ENCODE measurements around the gene LCE2D. TPM values are rescaled to one million over a fixed set of nuclear protein-coding genes. Genes with fewer than 3 reads are reported as not detected.
A peak's percentile ranks its signal among the peaks of the same experiment; 100 is the strongest.

Gene LCE2D
- total RNA-seq (not detected), polyA plus RNA-seq (not detected)
- long read RNA-seq, donor 1: 0 reads
- long read RNA-seq, donor 2: 0 reads

DNA sequence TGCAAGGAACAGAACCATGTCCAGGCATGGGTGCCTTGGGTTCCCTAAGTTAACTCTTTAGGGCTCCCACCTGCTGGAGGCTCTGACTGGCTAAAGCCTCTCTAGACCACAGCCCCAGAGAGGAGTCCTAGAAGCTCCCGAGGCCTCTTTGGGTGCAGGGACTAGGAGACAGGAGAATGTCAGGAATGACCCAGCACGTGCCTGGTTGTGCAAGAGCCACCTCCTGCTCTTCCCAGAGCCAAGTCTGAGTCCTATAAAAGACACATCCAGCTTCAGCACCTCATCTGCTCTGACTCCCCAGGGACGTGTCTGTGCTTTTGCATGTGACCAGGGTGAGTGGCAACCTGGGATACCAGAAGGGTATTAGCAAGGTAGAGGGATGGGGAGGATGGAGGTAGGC is at the start of gene LCE2D:
Gene LCE2D, plus strand, starts transcription at position 283 of the 400 bp plus-strand sequence. CDS start 726 bp downstream, outside the sequence.
- Histone ChIP-seq H3K4me3 (ENCODE audit: low read length in 2 of 2) (no peak within 1 kb of the TSS), H3K4me1 (ENCODE audit: control insufficient read depth in 1 of 2, insufficient read depth in 2 of 2, low read length in 2 of 2) (no peaks in the 10 kb centered on the region), H3K27ac (ENCODE audit: low read depth in 1 of 2, low read length in 2 of 2) (no peak within 1 kb of the TSS), H3K27me3 (ENCODE audit: control insufficient read depth in 1 of 2, insufficient read depth in 2 of 2, low read length in 1 of 2) (peaks cover 0 to 2% of the 10 kb centered on the region in 2 donors), H3K36me3 (ENCODE audit: control insufficient read depth in 1 of 2, insufficient read depth in 2 of 2, low read length in 1 of 2) (no peaks in the 10 kb centered on the region), H3K9me3 (ENCODE audit: control insufficient read depth, low read length) (no peaks in the 10 kb centered on the region)
- no peak for DNase-seq
- no peak for ATAC-seq (ENCODE audit: low FRiP score)
- intact Hi-C loops (cut with DNase I): no loop called here
- 56 to 59% methylated on average over 3 of the region's 3 CpGs for WGBS, 2 donors

GRCh38 chr1:152613511-152613910 is 49.7 kb upstream of the LCE2D start, which contains the start of gene LCE3B:
TSS of gene LCE3B (plus strand) at chr1:152613811. CDS start at chr1:152613811, 0 bp downstream.
- WGBS, 2 donors: 89% methylated on average over 1 of the region's 1 CpG; no CpG with 5 or more reads in 1 of the 2 donors
- no peak within 1 kb of the TSS for H3K27ac ChIP-seq (ENCODE audit: low read depth in 1 of 2, low read length in 2 of 2)
- H3K9me3 ChIP-seq (ENCODE audit: control insufficient read depth, low read length): no peaks in the 10 kb centered on the region
- no peaks in the 10 kb centered on the region for H3K4me1 ChIP-seq (ENCODE audit: control insufficient read depth in 1 of 2, insufficient read depth in 2 of 2, low read length in 2 of 2)
- DNase-seq (no peak), ATAC-seq (ENCODE audit: low FRiP score) (no peak)
- H3K36me3 ChIP-seq (ENCODE audit: control insufficient read depth in 1 of 2, insufficient read depth in 2 of 2, low read length in 1 of 2): no peaks in the 10 kb centered on the region
- no peaks in the 10 kb centered on the region for H3K27me3 ChIP-seq (ENCODE audit: control insufficient read depth in 1 of 2, insufficient read depth in 2 of 2, low read length in 1 of 2)
- intact Hi-C loops (cut with DNase I): no loop called here
- H3K4me3 ChIP-seq (ENCODE audit: low read length in 2 of 2): no peak within 1 kb of the TSS

GRCh38 chr1:152621993-152622392 is 41.2 kb upstream of the LCE2D start:
- Histone ChIP-seq H3K4me1 (ENCODE audit: control insufficient read depth in 1 of 2, insufficient read depth in 2 of 2, low read length in 2 of 2) (no peaks in the 10 kb centered on the region), H3K36me3 (ENCODE audit: control insufficient read depth in 1 of 2, insufficient read depth in 2 of 2, low read length in 1 of 2) (no peaks in the 10 kb centered on the region), H3K27me3 (ENCODE audit: control insufficient read depth in 1 of 2, insufficient read depth in 2 of 2, low read length in 1 of 2) (no peaks in the 10 kb centered on the region), H3K4me3 (ENCODE audit: low read length in 2 of 2) (no peak overlapping the region), H3K27ac (ENCODE audit: low read depth in 1 of 2, low read length in 2 of 2) (no peak overlapping the region), H3K9me3 (ENCODE audit: control insufficient read depth, low read length) (peaks cover 2% of the 10 kb centered on the region)
- WGBS, 2 donors: 43 to 82% methylated on average over 3 of the region's 3 CpGs
- DNase-seq (no peak), ATAC-seq (ENCODE audit: low FRiP score) (peak; percentile 56)
- intact Hi-C loops (cut with DNase I): loop anchor here in 1 of 2 donors (10.0 kb wide), 1 partner anchor 57 kb away; the partner anchor contains the start of gene LCE3E

- Histone ChIP-seq H3K4me3 (ENCODE audit: low read length in 2 of 2) (no peak within 1 kb of the TSS), H3K27me3 (ENCODE audit: control insufficient read depth in 1 of 2, insufficient read depth in 2 of 2, low read length in 1 of 2) (no peaks in the 10 kb centered on the region), H3K27ac (ENCODE audit: low read depth in 1 of 2, low read length in 2 of 2) (no peak within 1 kb of the TSS), H3K4me1 (ENCODE audit: control insufficient read depth in 1 of 2, insufficient read depth in 2 of 2, low read length in 2 of 2) (no peaks in the 10 kb centered on the region), H3K9me3 (ENCODE audit: control insufficient read depth, low read length) (peaks cover 2% of the 10 kb centered on the region), H3K36me3 (ENCODE audit: control insufficient read depth in 1 of 2, insufficient read depth in 2 of 2, low read length in 1 of 2) (no peaks in the 10 kb centered on the region)
- ATAC-seq (ENCODE audit: low FRiP score): no peak
- DNase-seq: no peak
- WGBS, 2 donors: 63 to 68% methylated on average over 10 of the region's 10 CpGs
- intact Hi-C loops (cut with DNase I): loop anchor here in 1 of 2 donors (10.0 kb wide), 1 partner anchor 58 kb away; the partner anchor contains the start of gene LCE3E
Observed at GRCh38 chr1:152622803-152623202, 40.4 kb upstream of the LCE2D start, which contains the start of gene LCE3A. TSS of gene LCE3A (minus strand) at chr1:152623103. CDS start at chr1:152623103, 0 bp downstream.

DNA sequence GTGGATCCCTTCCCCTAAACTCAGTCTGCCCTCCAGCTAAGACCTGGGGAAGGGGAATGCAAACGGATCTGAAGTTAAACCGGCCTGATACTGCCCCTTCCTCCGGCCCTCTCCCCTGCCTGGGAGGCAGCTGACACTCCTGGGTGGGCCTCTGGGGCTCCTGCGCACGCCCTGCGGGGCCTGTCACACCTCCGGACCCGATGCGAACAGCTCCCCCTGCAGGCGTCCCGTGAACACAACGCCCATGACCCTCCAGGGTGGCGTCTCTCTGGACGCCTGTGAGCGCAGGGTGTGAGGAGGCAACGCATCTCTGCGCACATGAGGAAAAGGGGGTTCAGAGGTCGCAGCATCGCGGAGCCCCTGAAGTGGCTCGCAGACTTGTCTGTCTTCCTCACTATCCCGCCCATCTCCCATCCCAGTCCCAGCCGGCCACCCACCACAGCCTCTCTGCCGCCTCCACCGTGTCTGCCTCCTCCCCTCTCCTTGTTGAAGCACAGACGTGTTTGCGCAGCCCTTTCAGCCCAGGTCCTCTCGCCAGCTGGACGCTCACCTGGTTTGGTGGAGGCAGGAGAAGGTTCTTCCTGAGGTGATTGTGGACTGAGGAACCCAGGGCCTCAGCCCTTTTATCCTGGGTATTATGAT is 39.9 kb upstream of the LCE2D start:
- 16 to 17% methylated on average over 27 to 29 of the region's 29 CpGs for WGBS, 2 donors
- H3K36me3 ChIP-seq (ENCODE audit: control insufficient read depth in 1 of 2, insufficient read depth in 2 of 2, low read length in 1 of 2): no peaks in the 10 kb centered on the region
- H3K4me3 ChIP-seq (ENCODE audit: low read length in 2 of 2): no peak overlapping the region
- peaks cover 2% of the 10 kb centered on the region for H3K9me3 ChIP-seq (ENCODE audit: control insufficient read depth, low read length)
- no peaks in the 10 kb centered on the region for H3K4me1 ChIP-seq (ENCODE audit: control insufficient read depth in 1 of 2, insufficient read depth in 2 of 2, low read length in 2 of 2)
- no peaks in the 10 kb centered on the region for H3K27me3 ChIP-seq (ENCODE audit: control insufficient read depth in 1 of 2, insufficient read depth in 2 of 2, low read length in 1 of 2)
- DNase-seq: no peak
- intact Hi-C loops (cut with DNase I): loop anchor here in 1 of 2 donors (10.0 kb wide), 1 partner anchor 59 kb away; the partner anchor contains the start of gene LCE3E
- ATAC-seq (ENCODE audit: low FRiP score): no peak
- no peak overlapping the region for H3K27ac ChIP-seq (ENCODE audit: low read depth in 1 of 2, low read length in 2 of 2)

GRCh38 chr1:152626744-152627143 is 36.4 kb upstream of the LCE2D start:
- intact Hi-C loops (cut with DNase I): loop anchor here in 1 of 2 donors (10.0 kb wide), 1 partner anchor 62 kb away; the partner anchor contains the start of gene LCE3E
- Histone ChIP-seq H3K27me3 (ENCODE audit: control insufficient read depth in 1 of 2, insufficient read depth in 2 of 2, low read length in 1 of 2) (no peaks in the 10 kb centered on the region), H3K4me1 (ENCODE audit: control insufficient read depth in 1 of 2, insufficient read depth in 2 of 2, low read length in 2 of 2) (no peaks in the 10 kb centered on the region), H3K36me3 (ENCODE audit: control insufficient read depth in 1 of 2, insufficient read depth in 2 of 2, low read length in 1 of 2) (no peaks in the 10 kb centered on the region), H3K27ac (ENCODE audit: low read depth in 1 of 2, low read length in 2 of 2) (no peak overlapping the region), H3K9me3 (ENCODE audit: control insufficient read depth, low read length) (peaks cover 9% of the 10 kb centered on the region), H3K4me3 (ENCODE audit: low read length in 2 of 2) (no peak overlapping the region)
- ATAC-seq (ENCODE audit: low FRiP score) (no peak), DNase-seq (no peak)
- WGBS, 2 donors: 77 to 84% methylated on average over 1 of the region's 1 CpG

GRCh38 chr1:152630596-152630995 is 32.6 kb upstream of the LCE2D start:
- ATAC-seq (ENCODE audit: low FRiP score): no peak
- intact Hi-C loops (cut with DNase I): no loop called here
- Histone ChIP-seq H3K27ac (ENCODE audit: low read depth in 1 of 2, low read length in 2 of 2) (no peak overlapping the region), H3K4me3 (ENCODE audit: low read length in 2 of 2) (no peak overlapping the region), H3K4me1 (ENCODE audit: control insufficient read depth in 1 of 2, insufficient read depth in 2 of 2, low read length in 2 of 2) (no peaks in the 10 kb centered on the region), H3K9me3 (ENCODE audit: control insufficient read depth, low read length) (peaks cover 7% of the 10 kb centered on the region), H3K27me3 (ENCODE audit: control insufficient read depth in 1 of 2, insufficient read depth in 2 of 2, low read length in 1 of 2) (no peaks in the 10 kb centered on the region), H3K36me3 (ENCODE audit: control insufficient read depth in 1 of 2, insufficient read depth in 2 of 2, low read length in 1 of 2) (no peaks in the 10 kb centered on the region)
- DNase-seq: no peak
- WGBS, 2 donors: 86 to 88% methylated on average over 3 of the region's 3 CpGs

- Histone ChIP-seq H3K27me3 (ENCODE audit: control insufficient read depth in 1 of 2, insufficient read depth in 2 of 2, low read length in 1 of 2) (no peaks in the 10 kb centered on the region), H3K4me3 (ENCODE audit: low read length in 2 of 2) (no peak overlapping the region), H3K4me1 (ENCODE audit: control insufficient read depth in 1 of 2, insufficient read depth in 2 of 2, low read length in 2 of 2) (no peaks in the 10 kb centered on the region), H3K36me3 (ENCODE audit: control insufficient read depth in 1 of 2, insufficient read depth in 2 of 2, low read length in 1 of 2) (no peaks in the 10 kb centered on the region), H3K9me3 (ENCODE audit: control insufficient read depth, low read length) (peaks cover 5% of the 10 kb centered on the region), H3K27ac (ENCODE audit: low read depth in 1 of 2, low read length in 2 of 2) (no peak overlapping the region)
- DNase-seq (no peak), ATAC-seq (ENCODE audit: low FRiP score) (no peak)
- 50 to 61% methylated on average over 1 of the region's 1 CpG for WGBS, 2 donors
- intact Hi-C loops (cut with DNase I): no loop called here
Observed at GRCh38 chr1:152640351-152640750, 22.8 kb upstream of the LCE2D start.

DNA sequence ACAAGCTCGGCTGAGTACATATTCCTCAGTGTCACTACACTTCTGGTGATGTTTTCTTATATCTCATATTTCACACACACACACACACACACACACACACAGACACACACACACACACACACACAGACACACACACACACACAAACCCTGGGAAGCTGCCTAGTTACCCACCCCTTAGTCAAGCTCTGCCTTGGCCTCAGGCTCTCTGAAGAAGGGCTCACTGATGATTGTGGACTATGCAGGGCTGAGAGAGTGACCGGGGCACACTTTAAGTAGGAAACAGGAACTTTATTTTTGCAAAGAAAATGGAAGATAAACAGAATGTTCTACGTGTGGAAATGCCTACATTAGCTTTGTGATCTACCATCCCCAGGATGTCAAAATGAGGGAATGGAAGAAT is 19.2 kb upstream of the LCE2D start:
- peaks cover 3% of the 10 kb centered on the region for H3K9me3 ChIP-seq (ENCODE audit: control insufficient read depth, low read length)
- WGBS, 2 donors: 35 to 41% methylated on average over 3 of the region's 3 CpGs
- no peaks in the 10 kb centered on the region for H3K4me1 ChIP-seq (ENCODE audit: control insufficient read depth in 1 of 2, insufficient read depth in 2 of 2, low read length in 2 of 2)
- H3K27me3 ChIP-seq (ENCODE audit: control insufficient read depth in 1 of 2, insufficient read depth in 2 of 2, low read length in 1 of 2): no peaks in the 10 kb centered on the region
- DNase-seq (no peak), ATAC-seq (ENCODE audit: low FRiP score) (no peak)
- no peak overlapping the region for H3K27ac ChIP-seq (ENCODE audit: low read depth in 1 of 2, low read length in 2 of 2)
- no peak overlapping the region for H3K4me3 ChIP-seq (ENCODE audit: low read length in 2 of 2)
- intact Hi-C loops (cut with DNase I): no loop called here
- H3K36me3 ChIP-seq (ENCODE audit: control insufficient read depth in 1 of 2, insufficient read depth in 2 of 2, low read length in 1 of 2): no peaks in the 10 kb centered on the region

Data from aorta (tissue), 5 donors.